H1 (cell line): Measurements from ENCODE around the gene ADM2. TPM values are rescaled to one million over a fixed set of nuclear protein-coding genes. Genes with fewer than 3 reads are reported as not detected.

ENCODE experiments used
- BACH1 ChIP-seq: IDR thresholded peaks from 2 replicates; pipeline ENCODE4 v1.6.1; 2012; ENCODE audit warnings: low read length, improper control_type of control experiment
- GTF2F1 ChIP-seq: IDR thresholded peaks from 2 replicates; pipeline ENCODE4 v1.6.1; 2012; ENCODE audit warnings: low read depth, low read length, improper control_type of control experiment, borderline replicate concordance
- MAX ChIP-seq: IDR thresholded peaks from 2 replicates; pipeline ENCODE4 v1.6.1; 2012; ENCODE audit warnings: inconsistent platforms
- PHF8 ChIP-seq: fragments of 200-600 bp; sonication (generic); conservative IDR thresholded peaks from 2 replicates; pipeline ENCODE4 v1.7.1; 2012; ENCODE audit warnings: low read depth, mild to moderate bottlenecking, inconsistent platforms, low read length, moderate library complexity
- POU5F1 ChIP-seq: IDR thresholded peaks from 2 replicates; pipeline ENCODE4 v1.6.1; 2011; ENCODE audit warnings: low read depth, mild to moderate bottlenecking, low read length, moderate library complexity
- TBP ChIP-seq: IDR thresholded peaks from 2 replicates; pipeline ENCODE4 v1.6.1; 2011; ENCODE audit warnings: low read depth, low read length, improper control_type of control experiment
- USF2 ChIP-seq: IDR thresholded peaks from 2 replicates; pipeline ENCODE4 v1.6.1; 2011; ENCODE audit warnings: low read length, improper control_type of control experiment
- YY1 ChIP-seq: IDR thresholded peaks from 2 replicates; pipeline ENCODE4 v1.6.1; 2011; ENCODE audit warnings: low read depth, mild to moderate bottlenecking, low read length
- ZNF274 ChIP-seq: IDR thresholded peaks from 2 replicates; pipeline ENCODE4 v1.7.0; 2012; ENCODE audit warnings: low read length, borderline replicate concordance; ENCODE audit errors: extremely low read depth
- polyA plus RNA-seq, 7 experiments: library from polyadenylated mRNA; depleted of rRNA in 3 of 7; stranded (reverse) in 5 of 7; unstranded in 2 of 7; fragments of >200 nt in 5 of 7; fragments of 200-250 nt in 2 of 7; gene quantifications; 1 replicate in 5 of 7; 2 replicates in 1 of 7; 4 replicates in 1 of 7; pipeline versions ENCODE4 v1.2.1 to v1.2.3, GENCODE V29; 2011 to 2013; ENCODE audit warnings: missing spikeins in 2 of 7, mixed read lengths in 2 of 7
- total RNA-seq: library from RNA; stranded (reverse); fragmentation: NEBNext Ultra II Directional; extraction: Animal tissue kit (Norgen Biotek cat#: 25700); gene quantifications from 2 replicates; pipeline ENCODE4 v1.2.1, GENCODE V29; 2021
- TF ChIP-seq, protein P1 (sequence below): IDR thresholded peaks from 2 replicates; pipeline ENCODE4 v1.6.1; 2012; ENCODE audit warnings: inconsistent platforms

The ADM2 gene
- total and polyA plus RNA-seq, 2 of the 8 experiments (the other 6 are each of a cell fraction or from before 2014, with no cell fraction given), result 3.3 to 7.5 TPM

- TF ChIP-seq USF2 (no peak), ZNF274 (no peak), GTF2F1 (no peak), BACH1 (no peak), PHF8 (no peak), MAX (peak; percentile 77), POU5F1 (no peak), TBP (no peak), YY1 (no peak)
- TF ChIP-seq, protein P1, sequence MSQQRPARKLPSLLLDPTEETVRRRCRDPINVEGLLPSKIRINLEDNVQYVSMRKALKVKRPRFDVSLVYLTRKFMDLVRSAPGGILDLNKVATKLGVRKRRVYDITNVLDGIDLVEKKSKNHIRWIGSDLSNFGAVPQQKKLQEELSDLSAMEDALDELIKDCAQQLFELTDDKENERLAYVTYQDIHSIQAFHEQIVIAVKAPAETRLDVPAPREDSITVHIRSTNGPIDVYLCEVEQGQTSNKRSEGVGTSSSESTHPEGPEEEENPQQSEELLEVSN, result no peak; the same call in 1 of the 2 replicates
Observed at GRCh38 chr22:50529416-50529896, 48.1 kb downstream of the ADM2 start (continued).
